Upper lobe of right lung (tissue), 1 donor: ENCODE results near the gene ARFIP1. TPM values are rescaled to one million over a fixed set of nuclear protein-coding genes. Genes with fewer than 3 reads are reported as not detected.

Source experiments
- ATAC-seq: fragments of 200-7000 bp; cut with Tn5 transposase; one replicate; pipeline ENCODE4 v1.9.1; 2020; ENCODE audit warnings: mild to moderate bottlenecking, moderate library complexity
- DNase-seq: peaks from one replicate; pipeline ENCODE4 v3.0.0-alpha.2; 2020
- H3K27ac ChIP-seq: fragments of 200-600 bp; one replicate; pipeline ENCODE4 v1.8.0; 2022
- H3K27me3 ChIP-seq: fragments of 200-600 bp; one replicate; pipeline ENCODE4 v1.8.0; 2022; ENCODE audit warnings: mild to moderate bottlenecking
- H3K36me3 ChIP-seq: fragments of 200-600 bp; one replicate; pipeline ENCODE4 v1.8.0; 2022
- H3K4me1 ChIP-seq: fragments of 200-600 bp; one replicate; pipeline ENCODE4 v1.8.0; 2022
- H3K4me3 ChIP-seq: fragments of 200-600 bp; one replicate; pipeline ENCODE4 v1.8.0; 2022; ENCODE audit warnings: mild to moderate bottlenecking
- H3K9me3 ChIP-seq: fragments of 200-600 bp; one replicate; pipeline ENCODE4 v1.8.0; 2022
- intact Hi-C: fragments of 100-400 bp; cut with DNase I; formaldehyde crosslinking; loops from one replicate; pipeline ENCODE4 v1.11.0; 2022
- long read RNA-seq: library from polyadenylated mRNA; unstranded; transcript quantifications from one replicate; pipeline ENCODE4 v2.0.0, GENCODE V29; 2021
- total RNA-seq: library from RNA; stranded (reverse); fragmentation: NEBNext Ultra II Directional; extraction: Animal tissue kit (Norgen Biotek cat#: 25700); gene quantifications from one replicate; pipeline ENCODE4 v1.2.1, GENCODE V29; 2021
- TF ChIP-seq, protein P1 (sequence below): fragments of 200-600 bp; IDR thresholded peaks from one replicate; pipeline ENCODE4 v1.8.0; 2022; ENCODE audit warnings: antibody characterized with exemption
- donor health status: DM: no; HTN: yes; CAD: no; lungs with severe emphysema.

Gene ARFIP1
- 29.3 TPM for total RNA-seq
- long read RNA-seq, transcript ARFIP1-202 (8 exons, 1,302 nt): minor isoform, 7 of 89 reads
- long read RNA-seq, transcript ARFIP1-205 (9 exons, 3,424 nt): minor isoform, 14 of 89 reads
- long read RNA-seq, transcript ARFIP1-201 (9 exons, 3,111 nt): major isoform, 51 of 89 reads
- long read RNA-seq, partial matches to known transcripts: 3 of 89 reads
- long read RNA-seq, other reads (novel, unspliced or antisense): 13 of 89 reads

- H3K36me3 ChIP-seq: no peaks in the 10 kb centered on the region
- TF ChIP-seq, protein P1, sequence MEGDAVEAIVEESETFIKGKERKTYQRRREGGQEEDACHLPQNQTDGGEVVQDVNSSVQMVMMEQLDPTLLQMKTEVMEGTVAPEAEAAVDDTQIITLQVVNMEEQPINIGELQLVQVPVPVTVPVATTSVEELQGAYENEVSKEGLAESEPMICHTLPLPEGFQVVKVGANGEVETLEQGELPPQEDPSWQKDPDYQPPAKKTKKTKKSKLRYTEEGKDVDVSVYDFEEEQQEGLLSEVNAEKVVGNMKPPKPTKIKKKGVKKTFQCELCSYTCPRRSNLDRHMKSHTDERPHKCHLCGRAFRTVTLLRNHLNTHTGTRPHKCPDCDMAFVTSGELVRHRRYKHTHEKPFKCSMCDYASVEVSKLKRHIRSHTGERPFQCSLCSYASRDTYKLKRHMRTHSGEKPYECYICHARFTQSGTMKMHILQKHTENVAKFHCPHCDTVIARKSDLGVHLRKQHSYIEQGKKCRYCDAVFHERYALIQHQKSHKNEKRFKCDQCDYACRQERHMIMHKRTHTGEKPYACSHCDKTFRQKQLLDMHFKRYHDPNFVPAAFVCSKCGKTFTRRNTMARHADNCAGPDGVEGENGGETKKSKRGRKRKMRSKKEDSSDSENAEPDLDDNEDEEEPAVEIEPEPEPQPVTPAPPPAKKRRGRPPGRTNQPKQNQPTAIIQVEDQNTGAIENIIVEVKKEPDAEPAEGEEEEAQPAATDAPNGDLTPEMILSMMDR: peak; percentile 26
- H3K9me3 ChIP-seq: no peaks in the 10 kb centered on the region
- H3K4me1 ChIP-seq: peaks cover 32% of the 10 kb centered on the region
- peak within 1 kb of the TSS; percentile 70 for H3K4me3 ChIP-seq
- H3K27me3 ChIP-seq: no peaks in the 10 kb centered on the region
- intact Hi-C loops: no loop called here
- H3K27ac ChIP-seq: peak within 1 kb of the TSS; percentile 83
- DNase-seq: peak; percentile 99
- peak; percentile 100 for ATAC-seq
Measured at GRCh38 chr4:152779513-152780266, at the start of gene ARFIP1, which contains the start of gene TIGD4. Gene ARFIP1 (plus strand): TSS chr4:152779954. CDS start chr4:152829634, 49,680 bp downstream. Gene TIGD4 (minus strand): TSS chr4:152779730. CDS start chr4:152771004, 8,726 bp downstream.

- TF ChIP-seq, protein P1: no peak
- intact Hi-C loops: no loop called here
- Histone ChIP-seq H3K36me3 (no peaks in the 10 kb centered on the region), H3K4me3 (no peak overlapping the region), H3K27ac (no peak overlapping the region), H3K9me3 (no peaks in the 10 kb centered on the region), H3K4me1 (no peaks in the 10 kb centered on the region), H3K27me3 (no peaks in the 10 kb centered on the region)
- ATAC-seq (no peak), DNase-seq (no peak)
Measured at GRCh38 chr4:152731997-152732396, 47.8 kb upstream of the ARFIP1 start.

DNA sequence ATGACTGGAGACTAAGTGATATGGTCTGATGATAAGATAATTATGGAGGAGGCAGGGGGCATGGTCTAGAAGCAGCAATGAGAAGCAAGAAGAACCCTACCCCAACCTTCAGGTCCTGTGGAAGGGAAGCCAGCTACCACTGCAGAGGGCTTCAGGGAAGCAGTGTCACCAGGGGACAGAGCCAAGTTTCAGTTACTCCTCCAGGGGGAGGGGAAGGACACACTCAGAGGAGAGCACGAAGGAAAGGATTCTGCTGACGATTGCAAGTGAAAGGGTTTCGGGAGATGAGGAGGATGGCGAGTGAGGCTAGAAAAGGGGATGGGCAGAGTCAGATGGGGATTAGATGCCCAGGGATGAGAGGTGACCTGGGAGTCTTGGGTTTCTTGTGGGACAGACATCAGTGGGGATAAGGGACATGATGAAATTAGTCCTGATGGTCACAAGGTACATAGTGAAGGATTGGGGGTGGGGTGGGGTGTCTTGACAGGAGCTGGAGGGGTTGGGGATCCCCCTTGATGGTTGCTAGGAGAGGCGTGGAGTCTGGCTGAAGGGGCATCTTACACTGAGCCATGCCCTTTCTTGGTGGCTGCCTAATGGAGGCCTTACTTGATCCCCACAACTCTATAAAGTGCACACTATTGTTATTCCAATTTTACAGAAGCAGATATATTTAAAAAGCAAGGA, 45.6 kb upstream of the ARFIP1 start:
- no peak for DNase-seq
- Histone ChIP-seq H3K4me3 (no peak overlapping the region), H3K4me1 (no peaks in the 10 kb centered on the region), H3K27ac (no peak overlapping the region), H3K9me3 (no peaks in the 10 kb centered on the region), H3K36me3 (no peaks in the 10 kb centered on the region), H3K27me3 (no peaks in the 10 kb centered on the region)
- TF ChIP-seq, protein P1: no peak
- intact Hi-C loops: no loop called here
- no peak for ATAC-seq

DNA sequence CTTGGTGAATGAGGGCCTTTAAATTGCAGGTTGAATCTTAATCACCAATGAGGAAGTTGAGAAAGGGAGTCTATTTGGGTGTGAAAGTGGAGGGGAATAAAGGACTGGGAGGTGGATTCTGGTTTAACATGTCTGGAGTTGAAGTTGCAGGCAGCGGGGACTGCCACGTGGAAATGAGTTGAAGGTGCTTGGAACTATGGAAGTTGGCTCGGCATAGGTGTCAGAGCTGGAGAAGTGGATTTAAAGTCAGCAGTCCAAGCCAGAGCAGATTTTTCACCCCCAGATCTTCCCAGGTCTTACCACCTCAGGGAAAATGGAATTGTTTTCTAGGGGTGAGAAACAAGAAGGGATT, 45.1 kb upstream of the ARFIP1 start:
- H3K4me3 ChIP-seq: no peak overlapping the region
- H3K4me1 ChIP-seq: no peaks in the 10 kb centered on the region
- intact Hi-C loops: no loop called here
- H3K27ac ChIP-seq: no peak overlapping the region
- TF ChIP-seq, protein P1: no peak
- no peaks in the 10 kb centered on the region for H3K27me3 ChIP-seq
- ATAC-seq: no peak
- no peaks in the 10 kb centered on the region for H3K36me3 ChIP-seq
- no peak for DNase-seq
- no peaks in the 10 kb centered on the region for H3K9me3 ChIP-seq

DNA sequence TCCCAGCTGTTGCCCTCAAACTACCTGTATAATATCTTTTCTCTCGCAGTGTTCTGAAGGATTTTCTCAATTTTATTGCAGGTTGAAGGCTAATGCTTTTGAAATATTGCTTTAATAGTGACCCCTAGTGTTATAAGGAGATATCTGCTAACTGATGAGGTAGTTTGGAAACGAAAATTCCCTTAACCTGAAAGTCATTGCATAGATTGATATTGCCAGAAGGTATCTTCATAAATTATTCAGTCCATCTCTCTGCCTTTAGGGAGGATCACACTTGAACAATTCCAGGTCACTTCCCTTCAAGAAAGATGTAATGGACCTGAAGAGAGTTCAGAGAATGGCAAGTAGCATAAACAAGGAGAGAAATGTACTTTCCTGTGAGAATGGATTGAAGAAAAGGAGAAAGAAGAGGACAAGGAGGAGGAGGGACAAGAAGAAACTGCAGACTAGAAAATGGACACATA, 44.3 kb upstream of the ARFIP1 start:
- intact Hi-C loops: no loop called here

More for the DNA sequence above, 44.3 kb upstream of the ARFIP1 start:
- H3K4me3 ChIP-seq: no peak overlapping the region
- DNase-seq (no peak), ATAC-seq (peak; percentile 52)
- TF ChIP-seq, protein P1: peak; percentile 68
- H3K27me3 ChIP-seq: no peaks in the 10 kb centered on the region
- no peak overlapping the region for H3K27ac ChIP-seq
- no peaks in the 10 kb centered on the region for H3K4me1 ChIP-seq
- H3K36me3 ChIP-seq: no peaks in the 10 kb centered on the region
- no peaks in the 10 kb centered on the region for H3K9me3 ChIP-seq
